ENCODE measurements around the gene CFAP46.

DNA sequence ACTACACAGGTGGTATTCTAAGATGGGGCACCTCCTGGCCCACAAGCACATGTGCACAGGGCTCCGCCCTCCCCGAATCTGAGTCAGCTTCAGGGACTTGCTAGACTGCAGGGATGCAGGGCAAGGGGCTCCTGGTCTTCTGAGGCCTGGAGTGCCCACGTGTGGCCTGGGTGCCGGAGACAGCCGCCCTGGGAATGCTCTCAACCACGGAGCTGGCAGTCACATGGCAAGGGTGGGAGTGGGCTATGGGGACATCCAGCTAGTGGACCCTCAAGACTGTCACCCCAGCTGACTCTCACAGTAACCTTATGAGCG is 42.7 kb downstream of the CFAP46 start:
- TF ChIP-seq, protein P1, sequence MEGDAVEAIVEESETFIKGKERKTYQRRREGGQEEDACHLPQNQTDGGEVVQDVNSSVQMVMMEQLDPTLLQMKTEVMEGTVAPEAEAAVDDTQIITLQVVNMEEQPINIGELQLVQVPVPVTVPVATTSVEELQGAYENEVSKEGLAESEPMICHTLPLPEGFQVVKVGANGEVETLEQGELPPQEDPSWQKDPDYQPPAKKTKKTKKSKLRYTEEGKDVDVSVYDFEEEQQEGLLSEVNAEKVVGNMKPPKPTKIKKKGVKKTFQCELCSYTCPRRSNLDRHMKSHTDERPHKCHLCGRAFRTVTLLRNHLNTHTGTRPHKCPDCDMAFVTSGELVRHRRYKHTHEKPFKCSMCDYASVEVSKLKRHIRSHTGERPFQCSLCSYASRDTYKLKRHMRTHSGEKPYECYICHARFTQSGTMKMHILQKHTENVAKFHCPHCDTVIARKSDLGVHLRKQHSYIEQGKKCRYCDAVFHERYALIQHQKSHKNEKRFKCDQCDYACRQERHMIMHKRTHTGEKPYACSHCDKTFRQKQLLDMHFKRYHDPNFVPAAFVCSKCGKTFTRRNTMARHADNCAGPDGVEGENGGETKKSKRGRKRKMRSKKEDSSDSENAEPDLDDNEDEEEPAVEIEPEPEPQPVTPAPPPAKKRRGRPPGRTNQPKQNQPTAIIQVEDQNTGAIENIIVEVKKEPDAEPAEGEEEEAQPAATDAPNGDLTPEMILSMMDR (IDR thresholded peaks at IDR 0.05): no peak
- TF ChIP-seq POLR2A (IDR thresholded peaks at IDR 0.05): no peak

Measured in lower leg skin (tissue), 3 donors.